GM12878 (cell line): Measurements from ENCODE around the gene SNX33. TPM values are rescaled to one million over a fixed set of nuclear protein-coding genes. Genes with fewer than 3 reads are reported as not detected.

Source experiments
- ATAC-seq: fragments of 200-7000 bp; cut with Tn5 transposase; 3 replicates; pipeline ENCODE4 v1.9.1; 2020; ENCODE audit warnings: mild to moderate bottlenecking, moderate library complexity
- BruUV-seq: library from RNA; stranded (reverse); fragments of 400-500 nt; replicated peaks from 2 replicates; lab custom pipeline; 2021; lab: Mats Ljungman, UMichigan
- CTCF ChIA-PET: fragments of 300-600 bp; sonication (Branson Sonifier 250); formaldehyde crosslinking; extraction: SDS; loops from one replicate; lab custom pipeline; 2021; ENCODE audit warnings: inconsistent platforms; lab: Yijun Ruan, JAX
- POLR2A ChIA-PET: fragments of 350-600 bp; formaldehyde crosslinking; extraction: SDS; loops from one replicate; lab custom pipeline; 2021; ENCODE audit warnings: inconsistent platforms; lab: Charles Lee
- RAD21 ChIA-PET: fragments of 300-600 bp; sonication (Branson Sonifier 250); formaldehyde crosslinking; loops from one replicate; lab custom pipeline; 2023; ENCODE audit warnings: antibody characterized with exemption; ENCODE audit not compliant: unreplicated experiment; lab: Charles Lee
- SMC1A ChIA-PET: fragments of 300-600 bp; sonication (Branson Sonifier 250); formaldehyde crosslinking; loops from one replicate; lab custom pipeline; 2023; ENCODE audit not compliant: unreplicated experiment, uncharacterized antibody; lab: Charles Lee
- DNase-seq: peaks from one replicate; pipeline ENCODE4 v3.0.0-alpha.2; 2011; ENCODE audit warnings: low read depth, low spot score
- FAIRE-seq: peaks from 3 replicates; lab custom pipeline; 2011; peaks lifted over from hg19 to GRCh38; lab: Jason Lieb, UNC
- H2AFZ ChIP-seq: 2 replicates; pipeline ENCODE4 v1.6.0; 2011; ENCODE audit warnings: low read depth, low read length, control low read depth; ENCODE audit not compliant: control insufficient read depth
- H3K27ac ChIP-seq: 2 replicates; pipeline ENCODE4 v1.5.1; 2011; ENCODE audit warnings: control low read depth; ENCODE audit not compliant: control insufficient read depth, insufficient read depth
- H3K27me3 ChIP-seq, 2 experiments: replicated peaks in 1 of 2; 2 replicates each; pipeline versions ENCODE4 v1.6.0 to v1.6.1; 2011; ENCODE audit warnings: low read length in 1 of 2; ENCODE audit not compliant: control insufficient read depth in 2 of 2, insufficient read depth in 2 of 2
- H3K36me3 ChIP-seq, 2 experiments: 2 replicates each; pipeline ENCODE4 v1.5.1; 2011; ENCODE audit warnings: low read length in 1 of 2; ENCODE audit not compliant: control insufficient read depth in 2 of 2, insufficient read depth in 2 of 2
- H3K4me1 ChIP-seq: 2 replicates; pipeline ENCODE4 v1.6.1; 2011; ENCODE audit warnings: mild to moderate bottlenecking, low read length, moderate library complexity, mixed read lengths; ENCODE audit not compliant: control insufficient read depth, insufficient read depth
- H3K4me2 ChIP-seq: 2 replicates; pipeline ENCODE4 v1.6.0; 2011; ENCODE audit warnings: control low read depth; ENCODE audit not compliant: control insufficient read depth, insufficient read depth
- H3K4me3 ChIP-seq: fragments of 200-600 bp; sonication (generic); 2 replicates; pipeline ENCODE4 v1.5.1; 2016
- H3K79me2 ChIP-seq: 2 replicates; pipeline ENCODE4 v1.6.0; 2011; ENCODE audit warnings: low read length; ENCODE audit not compliant: control insufficient read depth, insufficient read depth
- H3K9ac ChIP-seq: 2 replicates; pipeline ENCODE4 v1.8.0; 2011; ENCODE audit warnings: low read length, control low read depth, mixed read lengths; ENCODE audit not compliant: control insufficient read depth, insufficient read depth
- H3K9me3 ChIP-seq: replicated peaks from 3 replicates; pipeline ENCODE4 v1.5.1; 2011; ENCODE audit warnings: mild to moderate bottlenecking, low read length; ENCODE audit not compliant: control insufficient read depth, insufficient read depth
- H4K20me1 ChIP-seq: 2 replicates; pipeline ENCODE4 v1.6.0; 2011; ENCODE audit not compliant: control insufficient read depth, insufficient read depth
- ASH2L ChIP-seq: fragments of 300-600, 200-600 bp; sonication (generic); IDR thresholded peaks from 2 replicates; pipeline ENCODE4 v1.6.1; 2017; ENCODE audit warnings: low read depth, mild to moderate bottlenecking, borderline replicate concordance
- ATF7 ChIP-seq: fragments of 450-650 bp; IDR thresholded peaks from 2 replicates; pipeline ENCODE4 v1.6.1; 2016; ENCODE audit warnings: low read depth, mild to moderate bottlenecking
- CREB1 ChIP-seq: IDR thresholded peaks from 2 replicates; pipeline ENCODE4 v1.6.1; 2012; ENCODE audit warnings: low read depth, mild to moderate bottlenecking, inconsistent platforms
- HDAC2 ChIP-seq: fragments of 200-600 bp; sonication (generic); IDR thresholded peaks from 2 replicates; pipeline ENCODE4 v1.6.1; 2017
- HDGF ChIP-seq: fragments of 450-650 bp; IDR thresholded peaks from 2 replicates; pipeline ENCODE4 v1.6.1; 2016; ENCODE audit warnings: antibody characterized with exemption
- KAT2A ChIP-seq: conservative IDR thresholded peaks from 2 replicates; pipeline ENCODE4 v1.6.1; 2011; ENCODE audit warnings: low read depth, low read length; ENCODE audit not compliant: control insufficient read depth
- LARP7 ChIP-seq: fragments of 450-650 bp; IDR thresholded peaks from 2 replicates; pipeline ENCODE4 v1.6.1; 2017; ENCODE audit warnings: mild to moderate bottlenecking
- NFIC ChIP-seq: IDR thresholded peaks from 2 replicates; pipeline ENCODE4 v1.6.1; 2012; ENCODE audit warnings: low read depth, mild to moderate bottlenecking, inconsistent platforms, low read length, moderate library complexity
- RBBP5 ChIP-seq: fragments of 200-600 bp; sonication (generic); conservative IDR thresholded peaks from 2 replicates; pipeline ENCODE4 v1.6.1; 2016
- RFX5 ChIP-seq: IDR thresholded peaks from 2 replicates; pipeline ENCODE4 v1.6.1; 2011; ENCODE audit warnings: low read depth, low read length, improper control_type of control experiment
- SMC3 ChIP-seq: IDR thresholded peaks from 2 replicates; pipeline ENCODE4 v1.6.1; 2011; ENCODE audit warnings: low read length, improper control_type of control experiment, borderline replicate concordance
- SREBF1 ChIP-seq: IDR thresholded peaks from 2 replicates; pipeline ENCODE4 v1.6.1; 2012; ENCODE audit warnings: mild to moderate bottlenecking, low read length
- ZBED1 ChIP-seq: IDR thresholded peaks from 2 replicates; pipeline ENCODE4 v1.6.1; 2016; ENCODE audit warnings: borderline replicate concordance
- WGBS: methylation state at CpG from one replicate; pipeline ENCODE4 v1.1.6; 2016; ENCODE audit warnings: low lambda C conversion rate; ENCODE audit not compliant: insufficient replicate concordance, insufficient coverage; ENCODE audit errors: missing lambda C conversion rate; 5-methylcytosine and 5-hydroxymethylcytosine counted together
- in situ Hi-C: fragments of 300-500 bp; cut with MboI; formaldehyde crosslinking; loops from 9 replicates; pipeline ENCODE4 v1.14.3; 2018; ENCODE audit warnings: mixed read lengths
- intact Hi-C: fragments of 100-400 bp; cut with micrococcal nuclease; formaldehyde crosslinking; loops from one replicate; pipeline ENCODE4 v1.14.2; 2022; ENCODE audit not compliant: unreplicated experiment
- polyA plus RNA-seq, 11 experiments: library from polyadenylated mRNA; depleted of rRNA in 4 of 11; unstranded in 6 of 11; stranded (reverse) in 5 of 11; fragments of >200 nt; fragmentation: Nextera tagmentation in 4 of 11; fragmentation: Illumina TruSeq in 1 of 11; extraction: Ambion mirVana in 4 of 11; extraction: Trizol in 1 of 11; gene quantifications; 1 replicate in 1 of 11; 2 replicates in 10 of 11; pipeline versions ENCODE4 v1.2.1 to v1.2.3, GENCODE V29; 2011 to 2016; ENCODE audit warnings: inconsistent platforms in 2 of 11, missing spikeins in 2 of 11, low read depth in 1 of 11
- total RNA-seq, 4 experiments: library from RNA; depleted of rRNA in 3 of 4; stranded (reverse); fragments of >200 nt in 3 of 4; fragmentation: Illumina TruSeq in 1 of 4; extraction: Trizol in 1 of 4; gene quantifications; 2 replicates each; pipeline versions ENCODE4 v1.2.1 to v1.2.3, GENCODE V29; 2013 to 2021
- TF ChIP-seq, protein P1 (sequence below): fragments of 450-650 bp; formaldehyde crosslinking; IDR thresholded peaks from 2 replicates; pipeline ENCODE4 v1.4.0; 2020; ENCODE audit warnings: mild to moderate bottlenecking, moderate library complexity
- TF ChIP-seq, protein P2 (sequence below): IDR thresholded peaks from 2 replicates; pipeline ENCODE4 v1.6.1; 2011; ENCODE audit warnings: low read depth, mild to moderate bottlenecking, low read length, moderate library complexity, borderline replicate concordance; ENCODE audit errors: extremely low read depth
- TF ChIP-seq, protein P3 (sequence below): IDR thresholded peaks from 2 replicates; pipeline ENCODE4 v1.6.1; 2012; ENCODE audit warnings: low read depth, low read length, improper control_type of control experiment
- TF ChIP-seq, protein P4 (sequence below): fragments of 450-650 bp; IDR thresholded peaks from 2 replicates; pipeline ENCODE4 v1.6.1; 2018; ENCODE audit warnings: mild to moderate bottlenecking, low read depth, moderate library complexity; ENCODE audit not compliant: partially characterized antibody

The SNX33 gene
- total and polyA plus RNA-seq, 10 of the 15 experiments (the other 5 are each of a cell fraction or from before 2014, with no cell fraction given) = 0.13 to 1.9 (median 0.55) TPM

DNA sequence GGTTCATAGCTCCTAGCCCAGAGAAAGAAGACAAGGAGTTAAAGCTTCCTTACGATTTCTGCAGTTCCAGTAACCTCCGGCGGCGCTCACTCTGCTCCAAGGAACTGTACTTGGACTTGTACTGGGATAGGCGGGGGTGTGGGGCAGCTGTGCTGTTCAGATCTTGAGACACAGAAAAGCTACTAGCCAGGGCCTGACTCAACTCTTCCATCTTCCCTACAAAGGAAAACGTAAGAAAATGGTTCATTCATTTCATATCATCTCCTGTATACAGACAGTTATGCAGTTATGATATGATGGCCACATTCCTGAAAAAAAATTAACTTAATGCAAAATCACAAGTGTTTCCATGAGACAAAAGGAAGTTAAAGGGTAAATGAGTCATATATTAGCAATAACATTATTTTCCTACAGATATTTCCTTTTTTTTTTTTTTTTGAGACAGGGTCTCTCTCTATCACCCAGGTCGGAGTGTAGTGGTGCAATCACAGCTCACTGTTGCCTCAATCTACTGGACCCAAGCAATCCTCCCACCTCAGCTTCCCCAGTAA, 26.8 kb upstream of the SNX33 start (continued):
- TF ChIP-seq, protein P1, sequence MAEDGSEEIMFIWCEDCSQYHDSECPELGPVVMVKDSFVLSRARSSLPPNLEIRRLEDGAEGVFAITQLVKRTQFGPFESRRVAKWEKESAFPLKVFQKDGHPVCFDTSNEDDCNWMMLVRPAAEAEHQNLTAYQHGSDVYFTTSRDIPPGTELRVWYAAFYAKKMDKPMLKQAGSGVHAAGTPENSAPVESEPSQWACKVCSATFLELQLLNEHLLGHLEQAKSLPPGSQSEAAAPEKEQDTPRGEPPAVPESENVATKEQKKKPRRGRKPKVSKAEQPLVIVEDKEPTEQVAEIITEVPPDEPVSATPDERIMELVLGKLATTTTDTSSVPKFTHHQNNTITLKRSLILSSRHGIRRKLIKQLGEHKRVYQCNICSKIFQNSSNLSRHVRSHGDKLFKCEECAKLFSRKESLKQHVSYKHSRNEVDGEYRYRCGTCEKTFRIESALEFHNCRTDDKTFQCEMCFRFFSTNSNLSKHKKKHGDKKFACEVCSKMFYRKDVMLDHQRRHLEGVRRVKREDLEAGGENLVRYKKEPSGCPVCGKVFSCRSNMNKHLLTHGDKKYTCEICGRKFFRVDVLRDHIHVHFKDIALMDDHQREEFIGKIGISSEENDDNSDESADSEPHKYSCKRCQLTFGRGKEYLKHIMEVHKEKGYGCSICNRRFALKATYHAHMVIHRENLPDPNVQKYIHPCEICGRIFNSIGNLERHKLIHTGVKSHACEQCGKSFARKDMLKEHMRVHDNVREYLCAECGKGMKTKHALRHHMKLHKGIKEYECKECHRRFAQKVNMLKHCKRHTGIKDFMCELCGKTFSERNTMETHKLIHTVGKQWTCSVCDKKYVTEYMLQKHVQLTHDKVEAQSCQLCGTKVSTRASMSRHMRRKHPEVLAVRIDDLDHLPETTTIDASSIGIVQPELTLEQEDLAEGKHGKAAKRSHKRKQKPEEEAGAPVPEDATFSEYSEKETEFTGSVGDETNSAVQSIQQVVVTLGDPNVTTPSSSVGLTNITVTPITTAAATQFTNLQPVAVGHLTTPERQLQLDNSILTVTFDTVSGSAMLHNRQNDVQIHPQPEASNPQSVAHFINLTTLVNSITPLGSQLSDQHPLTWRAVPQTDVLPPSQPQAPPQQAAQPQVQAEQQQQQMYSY (CRISPR knock-in tag) = no peak
- TF ChIP-seq SMC3 (no peak), RFX5 (no peak), NFIC (no peak), HDGF (no peak), HDAC2 (no peak), ATF7 (no peak), RBBP5 (no peak)
- TF ChIP-seq, protein P2, sequence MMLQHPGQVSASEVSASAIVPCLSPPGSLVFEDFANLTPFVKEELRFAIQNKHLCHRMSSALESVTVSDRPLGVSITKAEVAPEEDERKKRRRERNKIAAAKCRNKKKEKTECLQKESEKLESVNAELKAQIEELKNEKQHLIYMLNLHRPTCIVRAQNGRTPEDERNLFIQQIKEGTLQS = no peak
- TF ChIP-seq, all 136 proteins: peak for 0

DNA sequence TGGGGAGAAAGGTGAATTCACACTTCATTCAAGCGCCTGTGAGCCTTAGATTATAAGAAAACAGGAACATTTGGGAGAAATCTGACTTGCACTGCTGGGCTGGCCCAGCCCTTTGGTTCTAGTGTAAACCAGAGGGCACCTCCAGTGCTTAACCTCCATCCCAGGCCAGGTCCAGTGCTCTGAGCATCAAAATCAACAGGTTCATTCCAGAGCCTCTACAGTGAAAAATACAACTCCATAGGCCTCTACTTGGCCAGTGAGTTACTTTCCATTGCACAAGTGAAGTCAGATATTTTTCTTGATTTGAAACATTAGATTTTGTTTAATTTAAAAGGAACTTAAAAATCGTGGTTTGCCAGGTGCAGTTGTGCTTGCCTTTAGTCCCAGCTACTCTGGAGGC, 25.2 kb upstream of the SNX33 start:
- TSS peak; percentile 50 for BruUV-seq
- CTCF ChIA-PET = no interaction called here
- 46% methylated on average over 2 of the region's 2 CpGs for WGBS

More for the DNA sequence above, 25.2 kb upstream of the SNX33 start:
- FAIRE-seq = no peak
- Histone ChIP-seq H3K79me2 (peaks cover 8% of the 10 kb centered on the region), H4K20me1 (no peaks in the 10 kb centered on the region), H3K27me3 (no peaks in the 10 kb centered on the region), H3K4me1 (peaks cover 6% of the 10 kb centered on the region), H3K4me2 (no peak overlapping the region), H2AFZ (no peak overlapping the region), H3K4me3 (no peak overlapping the region), H3K27ac (no peak overlapping the region), H3K36me3 (peaks cover 0 to 10% of the 10 kb centered on the region in 2 experiments; a peak in 2 of 4 replicates), H3K9me3 (no peaks in the 10 kb centered on the region), H3K9ac (no peak overlapping the region)
- no peak for DNase-seq
- in situ Hi-C loops (loop anchor here (5.0 kb wide), 1 partner anchor 165 kb away; no protein-coding TSS in a partner anchor), intact Hi-C loops (no loop called here)
- TF ChIP-seq ASH2L (no peak), CREB1 (no peak), ZBED1 (no peak), LARP7 (no peak), KAT2A (no peak), SREBF1 (no peak)
- TF ChIP-seq, protein P3, sequence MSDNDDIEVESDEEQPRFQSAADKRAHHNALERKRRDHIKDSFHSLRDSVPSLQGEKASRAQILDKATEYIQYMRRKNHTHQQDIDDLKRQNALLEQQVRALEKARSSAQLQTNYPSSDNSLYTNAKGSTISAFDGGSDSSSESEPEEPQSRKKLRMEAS = no peak
- TF ChIP-seq, protein P2 = no peak
- TF ChIP-seq, protein P4, sequence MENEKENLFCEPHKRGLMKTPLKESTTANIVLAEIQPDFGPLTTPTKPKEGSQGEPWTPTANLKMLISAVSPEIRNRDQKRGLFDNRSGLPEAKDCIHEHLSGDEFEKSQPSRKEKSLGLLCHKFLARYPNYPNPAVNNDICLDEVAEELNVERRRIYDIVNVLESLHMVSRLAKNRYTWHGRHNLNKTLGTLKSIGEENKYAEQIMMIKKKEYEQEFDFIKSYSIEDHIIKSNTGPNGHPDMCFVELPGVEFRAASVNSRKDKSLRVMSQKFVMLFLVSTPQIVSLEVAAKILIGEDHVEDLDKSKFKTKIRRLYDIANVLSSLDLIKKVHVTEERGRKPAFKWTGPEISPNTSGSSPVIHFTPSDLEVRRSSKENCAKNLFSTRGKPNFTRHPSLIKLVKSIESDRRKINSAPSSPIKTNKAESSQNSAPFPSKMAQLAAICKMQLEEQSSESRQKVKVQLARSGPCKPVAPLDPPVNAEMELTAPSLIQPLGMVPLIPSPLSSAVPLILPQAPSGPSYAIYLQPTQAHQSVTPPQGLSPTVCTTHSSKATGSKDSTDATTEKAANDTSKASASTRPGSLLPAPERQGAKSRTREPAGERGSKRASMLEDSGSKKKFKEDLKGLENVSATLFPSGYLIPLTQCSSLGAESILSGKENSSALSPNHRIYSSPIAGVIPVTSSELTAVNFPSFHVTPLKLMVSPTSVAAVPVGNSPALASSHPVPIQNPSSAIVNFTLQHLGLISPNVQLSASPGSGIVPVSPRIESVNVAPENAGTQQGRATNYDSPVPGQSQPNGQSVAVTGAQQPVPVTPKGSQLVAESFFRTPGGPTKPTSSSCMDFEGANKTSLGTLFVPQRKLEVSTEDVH = no peak
- ChIA-PET POLR2A (interaction anchor here (0.7 kb wide), 1 partner anchor 255 kb away, joined by 3 read pairs; no protein-coding TSS in a partner anchor), RAD21 (no interaction called here), SMC1A (no interaction called here)
- no peak for ATAC-seq
